CD4-positive, alpha-beta T cell treated with Interleukin-12 subunit alpha and Interleukin-12 subunit beta, for 1 hour (primary cell): Measurements from ENCODE around the gene ASPN.

Experiments used
- DNase-seq: peaks from one replicate; pipeline ENCODE4 v3.0.0-alpha.2; 2020

Gene ASPN

DNA sequence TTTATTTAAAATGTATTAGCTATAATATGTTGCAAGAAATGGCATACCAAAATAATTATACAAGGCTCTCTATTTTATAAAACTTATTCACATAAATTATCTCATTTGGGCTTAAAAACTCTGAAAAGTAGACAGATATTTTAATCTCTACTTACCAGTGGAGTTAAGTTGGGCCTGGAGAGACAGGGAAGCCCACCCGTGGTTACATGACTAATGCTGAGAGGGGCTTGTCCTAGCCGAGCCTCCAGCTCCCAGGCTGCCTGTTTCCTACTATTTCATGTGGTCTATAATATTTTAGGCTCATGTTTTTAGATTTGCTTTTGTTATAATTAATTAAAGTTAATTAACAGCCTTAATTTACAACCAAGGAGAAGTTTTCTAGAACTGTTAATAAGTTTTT lies 20.9 kb upstream of the ASPN start:
- no peak for DNase-seq

GRCh38 chr9:92501671-92502393 lies 19.5 kb upstream of the ASPN start:
- no peak for DNase-seq

DNA sequence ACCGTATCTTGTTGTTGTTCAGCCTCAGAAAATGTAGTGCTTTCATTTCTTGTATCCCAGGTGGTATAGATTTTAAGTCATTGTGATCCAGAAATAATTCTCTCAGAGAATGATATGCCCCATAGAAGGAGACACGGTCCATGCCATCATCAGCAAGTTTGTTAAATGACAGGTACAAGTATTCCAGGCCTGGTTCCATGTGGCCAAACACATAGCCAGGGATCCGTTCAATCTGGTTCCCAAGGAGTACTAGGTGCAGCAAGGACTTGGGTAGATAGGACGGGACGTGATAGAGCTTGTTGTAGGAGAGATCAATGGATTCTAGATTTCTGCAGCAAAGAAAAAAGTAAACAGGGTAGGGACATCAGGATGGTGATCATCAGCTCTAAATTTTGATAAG lies 18.4 kb upstream of the ASPN start:
- DNase-seq: no peak

- DNase-seq: no peak
Measured at GRCh38 chr9:92499701-92500100, 17.4 kb upstream of the ASPN start.

DNA sequence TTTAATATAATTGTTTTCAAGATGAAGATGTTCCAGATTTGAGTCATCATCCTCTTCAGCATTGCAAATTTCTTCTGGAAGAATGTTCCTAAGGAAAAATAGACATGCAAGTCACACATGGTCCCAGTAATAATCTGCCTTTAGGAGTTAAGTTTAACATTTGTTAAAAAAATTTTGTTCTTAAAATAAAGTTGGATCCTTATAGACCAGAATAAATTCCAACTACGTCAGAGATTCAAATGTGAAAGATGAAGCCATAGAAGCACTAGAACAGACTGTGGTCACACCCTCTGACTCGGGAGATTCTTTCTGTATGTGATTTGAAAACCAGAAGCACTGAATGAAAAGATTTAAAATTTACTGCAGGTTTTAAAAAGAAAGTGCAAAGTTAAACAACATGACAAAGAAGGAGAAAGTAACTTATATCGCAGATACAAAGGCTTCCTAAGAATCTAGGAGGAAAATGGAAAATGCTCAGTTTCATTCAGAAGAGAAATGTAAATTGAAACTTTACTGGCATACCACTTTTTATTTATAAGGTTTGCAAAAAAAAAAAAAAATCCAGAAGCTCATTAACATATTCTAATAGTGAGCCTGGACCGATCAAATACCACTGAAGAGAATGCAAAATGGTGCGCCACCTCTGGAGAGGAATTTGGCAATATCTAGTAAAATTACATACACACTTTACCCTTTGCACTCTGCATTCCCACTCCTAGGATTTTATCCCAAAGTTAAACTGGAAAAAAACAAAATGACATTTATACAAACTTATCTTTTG lies 14.3 kb upstream of the ASPN start:
- DNase-seq: no peak

DNA sequence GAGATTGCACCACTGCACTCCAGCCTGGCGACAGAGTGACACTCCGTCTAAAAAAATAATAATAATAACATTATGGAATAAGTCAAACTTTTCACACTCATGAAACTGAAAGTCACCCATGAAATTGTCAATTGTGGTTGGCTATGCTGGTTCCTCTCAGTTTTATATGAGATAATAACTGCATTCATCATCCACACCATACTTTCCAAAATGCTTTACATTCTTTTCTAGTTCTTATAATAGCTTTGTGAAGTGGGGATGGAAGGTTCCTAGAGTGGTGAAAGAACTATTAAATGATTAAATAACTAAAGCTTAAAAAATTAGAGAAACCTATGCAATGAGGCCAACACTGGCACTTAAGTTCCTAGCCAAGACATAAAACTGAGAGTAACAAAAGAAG lies 12.6 kb upstream of the ASPN start:
- no peak for DNase-seq

DNA sequence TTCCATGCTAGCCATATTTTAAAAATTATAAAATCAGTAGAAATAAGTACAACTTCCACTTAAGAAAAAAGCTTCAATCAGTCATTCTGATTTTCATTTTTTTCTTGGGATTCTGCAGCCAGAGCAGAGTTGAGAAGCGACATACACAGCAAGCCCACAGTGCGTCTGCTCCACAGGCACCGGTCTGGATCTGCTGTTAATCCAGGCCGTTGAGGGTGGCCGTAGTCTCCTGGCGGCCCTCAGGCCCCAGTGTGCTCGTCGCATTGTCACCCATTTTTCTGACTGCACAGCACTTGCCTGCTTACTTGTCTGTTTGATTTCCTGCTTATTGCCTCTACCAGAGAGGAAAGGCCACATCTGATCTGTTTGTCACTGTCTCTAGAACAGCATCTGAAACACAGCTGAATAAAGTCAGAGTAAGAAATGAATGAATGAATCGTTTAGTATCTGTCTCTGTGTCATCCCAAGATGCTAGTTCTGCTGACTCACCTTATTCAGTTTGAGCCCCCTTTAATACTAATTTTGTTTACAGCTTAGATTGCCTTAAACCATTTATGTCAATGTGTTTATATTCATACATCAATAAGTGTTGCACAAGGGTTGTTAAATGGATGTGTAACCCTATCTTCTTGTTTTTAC lies 11.6 kb upstream of the ASPN start:
- DNase-seq: no peak

GRCh38 chr9:92492781-92493401 lies 10.6 kb upstream of the ASPN start:
- no peak for DNase-seq

DNA sequence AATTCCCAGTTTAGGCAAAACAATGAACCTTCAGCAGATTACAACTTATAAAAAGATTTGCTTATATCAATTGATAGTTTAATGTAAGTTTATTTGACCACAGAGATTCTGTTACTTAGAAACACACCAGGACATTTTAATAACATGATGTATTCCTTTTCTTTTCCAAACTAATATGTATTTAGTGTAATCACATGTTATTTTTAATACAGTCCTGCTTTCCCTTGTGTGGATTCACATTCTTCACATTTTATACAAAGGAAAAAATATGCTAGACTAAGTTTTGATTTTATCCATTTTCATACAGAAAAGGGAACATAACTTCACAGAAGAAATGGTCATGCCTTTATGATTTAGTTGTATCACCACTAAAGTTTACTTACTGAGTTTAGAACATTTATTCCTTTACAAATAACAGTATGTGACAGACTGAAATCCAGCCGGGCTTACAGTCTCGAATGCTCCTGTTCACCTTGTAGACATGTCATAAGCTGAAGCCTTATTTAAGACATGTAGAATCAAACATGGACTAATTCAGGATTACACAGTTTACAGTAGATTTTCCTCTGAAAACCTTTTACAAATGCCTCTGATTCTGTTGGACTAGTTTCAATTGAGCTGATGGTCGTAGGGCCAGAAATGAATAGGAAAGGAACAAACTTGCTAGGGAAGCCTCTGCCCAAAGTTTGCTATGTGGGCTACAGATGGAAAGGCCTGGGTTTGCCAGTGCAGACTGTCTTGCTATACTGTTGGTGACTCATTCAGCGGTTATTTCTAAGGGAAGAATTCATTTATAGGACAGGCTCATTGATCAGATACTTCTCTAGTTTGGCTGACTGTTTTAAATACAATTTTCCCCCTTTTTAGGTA lies 6.6 kb upstream of the ASPN start:
- DNase-seq: no peak

- no peak for DNase-seq
Measured at GRCh38 chr9:92486371-92486770, 4.1 kb upstream of the ASPN start.

DNA sequence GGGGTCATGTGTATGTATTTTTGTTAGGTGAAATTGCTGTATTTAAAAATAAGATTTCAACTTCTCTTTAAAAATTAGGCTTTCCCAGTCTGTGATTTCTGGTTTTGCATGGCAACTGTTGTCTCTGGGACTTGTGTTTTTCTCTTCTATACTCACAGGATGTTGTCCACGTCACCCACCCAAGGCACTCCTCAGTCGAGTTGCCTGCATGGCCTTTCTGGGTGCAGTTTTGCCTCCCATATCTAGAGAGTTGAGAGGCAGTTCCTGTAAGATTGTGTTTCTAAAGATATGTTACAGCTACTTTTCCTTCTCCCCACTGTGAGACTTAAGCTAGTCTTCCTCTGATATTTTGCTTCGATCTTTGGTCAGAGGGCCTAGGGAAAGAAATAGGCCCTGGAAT lies 2.3 kb upstream of the ASPN start:
- DNase-seq: no peak

- no peak for DNase-seq
Measured at GRCh38 chr9:92483627-92484545, 1.6 kb upstream of the ASPN start.

GRCh38 chr9:92482805-92483204 lies 499 bp upstream of the ASPN start:
- DNase-seq: no peak

- no peak for DNase-seq
Measured at GRCh38 chr9:92480986-92481633, 1.2 kb downstream of the ASPN start.

DNA sequence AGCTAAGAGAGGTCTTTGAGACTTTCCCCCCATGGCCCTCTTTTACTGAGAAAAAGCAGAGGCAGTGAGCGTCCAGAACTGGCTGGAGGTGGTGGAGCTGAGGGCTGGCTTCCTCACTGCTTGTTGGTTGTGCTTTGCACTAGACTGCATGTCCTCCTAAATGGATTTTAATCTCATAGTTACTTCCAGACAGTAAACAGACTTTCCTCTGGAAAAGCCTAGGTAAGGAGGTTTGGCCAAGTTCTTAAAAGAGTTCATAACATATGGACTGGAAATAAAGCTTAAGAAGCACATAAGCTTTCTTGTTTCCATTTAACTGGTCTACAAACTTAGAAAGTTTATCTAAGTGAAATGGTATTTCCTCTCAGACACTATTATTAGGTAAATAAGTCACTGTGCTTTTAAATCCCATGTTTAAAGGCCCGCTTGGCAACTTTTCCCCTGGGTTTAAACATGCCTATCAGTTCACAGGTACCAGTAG lies 2.0 kb downstream of the ASPN start:
- DNase-seq: no peak

DNA sequence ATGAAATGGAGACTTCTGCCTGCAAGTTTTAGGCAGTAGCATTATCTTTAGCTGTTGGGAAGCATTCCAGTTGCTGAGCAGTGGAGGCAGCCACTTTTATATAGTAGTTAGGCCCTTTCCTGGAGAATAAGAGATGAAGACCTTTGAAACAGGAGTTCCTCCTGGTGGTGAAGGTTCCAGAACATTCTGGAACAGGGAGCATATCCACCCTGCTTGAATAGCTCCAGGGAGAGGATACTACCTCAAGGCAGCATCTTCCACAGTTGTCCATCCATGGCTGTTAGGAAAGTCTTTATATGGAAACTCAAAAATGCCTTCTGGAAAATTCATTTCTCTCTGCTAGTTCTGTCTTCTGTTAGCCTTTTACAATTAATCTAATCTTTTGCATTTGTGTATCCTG lies 3.0 kb downstream of the ASPN start:
- DNase-seq: no peak

GRCh38 chr9:92478783-92479182 lies 3.5 kb downstream of the ASPN start:
- DNase-seq: no peak

GRCh38 chr9:92476962-92477361 lies 5.3 kb downstream of the ASPN start:
- no peak for DNase-seq

GRCh38 chr9:92474587-92474986 lies 7.7 kb downstream of the ASPN start:
- no peak for DNase-seq

DNA sequence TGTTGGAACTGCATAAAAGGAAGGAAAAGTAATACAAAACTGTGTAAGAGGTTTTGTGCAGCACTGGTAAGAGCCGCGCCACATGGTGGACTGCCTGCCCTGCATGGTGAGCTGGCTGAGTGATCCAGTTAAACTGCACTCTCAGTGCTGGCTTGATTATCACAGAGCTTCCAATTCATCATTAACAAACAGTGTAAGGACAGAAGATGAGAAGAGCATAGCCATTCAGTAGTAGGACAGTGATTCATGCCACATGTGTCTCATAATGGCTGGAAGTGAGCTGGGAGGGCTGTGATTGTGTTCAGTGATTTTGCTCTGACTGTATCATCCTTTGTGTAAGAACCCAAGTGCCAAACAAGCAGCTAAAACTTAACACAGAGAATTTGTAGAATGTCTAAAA lies 14.1 kb downstream of the ASPN start:
- no peak for DNase-seq

GRCh38 chr9:92467511-92467910 lies 14.8 kb downstream of the ASPN start:
- no peak for DNase-seq
